ENCODE results near the gene CALML5.

The CALML5 gene

DNA sequence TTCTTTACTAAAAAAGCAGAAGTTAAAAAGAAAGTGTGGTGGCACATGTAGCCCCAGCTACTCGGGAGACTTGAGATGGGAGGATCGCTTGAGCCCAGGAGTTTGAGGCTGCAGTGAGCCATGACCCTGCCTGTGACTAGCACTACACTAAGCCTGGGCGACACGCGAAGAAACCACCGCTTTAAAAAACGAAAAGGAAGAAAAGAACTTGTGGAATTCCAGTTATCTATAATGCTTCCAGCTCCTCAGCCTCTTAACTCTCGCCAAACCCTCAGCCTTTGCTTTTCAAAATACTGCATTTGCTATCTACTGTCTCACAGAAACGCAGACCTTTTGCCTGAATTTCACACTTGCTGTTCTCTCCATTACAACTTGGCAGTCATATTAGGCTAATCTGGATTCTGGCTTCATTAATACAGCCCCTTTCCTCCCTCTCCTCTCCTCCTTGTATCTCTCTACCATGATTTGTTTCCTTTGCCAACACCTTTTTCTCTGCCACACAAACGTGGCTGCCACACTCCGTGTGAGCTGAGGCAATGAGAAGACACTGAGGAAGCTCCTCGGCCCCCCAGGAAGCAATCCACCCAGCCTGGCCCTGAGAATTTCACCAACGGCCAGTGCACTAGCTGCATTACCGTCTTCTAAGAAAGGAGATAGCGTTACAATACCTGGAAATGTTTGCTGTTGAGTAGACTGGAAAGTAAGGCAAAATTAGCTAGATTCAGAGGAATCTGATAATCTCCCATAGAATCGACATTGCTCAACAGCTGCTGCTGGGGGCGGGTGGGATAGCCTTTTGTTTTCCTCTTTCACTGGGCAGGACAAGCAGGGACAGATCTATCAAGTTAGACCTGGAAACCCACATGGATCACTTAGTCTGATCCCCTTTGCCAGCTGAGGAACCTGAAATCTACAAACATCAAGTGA, 37.2 kb downstream of the CALML5 start:
- no peak for DNase-seq (ENCODE audit: low spot score)

DNA sequence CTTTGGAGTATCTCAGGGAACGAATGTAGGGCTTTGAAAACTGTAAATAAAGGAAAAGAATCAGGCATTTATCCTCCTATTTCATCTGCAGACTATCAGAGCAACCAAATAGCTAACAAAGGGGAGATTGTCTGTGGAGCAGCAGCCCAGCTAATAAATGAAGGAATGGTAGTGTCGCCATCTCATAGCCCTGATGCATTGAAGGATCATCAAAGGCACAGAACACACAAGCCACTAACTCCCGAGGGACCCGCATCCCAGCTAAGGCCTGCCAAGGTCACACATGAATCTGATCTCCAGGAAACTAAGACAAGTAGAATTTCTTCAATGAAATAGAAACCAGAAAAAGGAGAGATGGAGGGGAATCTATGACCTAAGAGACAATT, 38.2 kb downstream of the CALML5 start:
- no peak for DNase-seq (ENCODE audit: low spot score)

DNA sequence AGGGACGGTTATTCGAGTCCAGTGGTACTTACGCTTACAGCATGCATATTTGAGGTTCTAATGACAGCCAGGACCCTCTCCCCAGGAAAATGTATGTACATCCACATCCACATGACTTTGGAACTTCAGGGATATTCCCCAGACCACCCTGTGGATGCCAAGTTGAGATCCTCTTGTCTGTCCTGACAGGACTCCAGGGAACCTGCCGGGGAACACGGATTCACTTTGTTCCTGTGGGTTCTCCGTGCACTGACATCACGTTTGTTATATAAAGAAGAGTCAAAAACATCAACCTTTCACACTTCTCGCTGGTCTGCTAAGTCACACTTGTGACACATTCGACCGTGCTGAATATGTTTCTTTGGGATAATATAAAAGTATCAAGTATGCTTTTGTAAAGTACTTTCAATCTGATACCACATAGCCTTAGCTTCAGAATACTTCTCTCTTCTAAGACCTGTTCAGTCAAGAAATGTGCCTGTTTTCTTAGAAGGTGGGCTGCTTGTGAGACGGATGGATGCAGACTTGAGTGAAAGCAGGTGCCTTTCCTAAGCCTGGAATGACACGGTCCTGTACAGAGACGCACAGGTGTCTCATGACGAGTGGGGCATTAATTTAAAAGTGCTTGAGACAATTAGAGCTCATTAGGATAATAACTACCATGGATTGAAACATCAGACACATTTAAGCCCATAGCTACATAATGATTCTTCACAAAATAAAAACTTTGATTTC, 38.7 kb downstream of the CALML5 start:
- DNase-seq (ENCODE audit: low spot score), result no peak

DNA sequence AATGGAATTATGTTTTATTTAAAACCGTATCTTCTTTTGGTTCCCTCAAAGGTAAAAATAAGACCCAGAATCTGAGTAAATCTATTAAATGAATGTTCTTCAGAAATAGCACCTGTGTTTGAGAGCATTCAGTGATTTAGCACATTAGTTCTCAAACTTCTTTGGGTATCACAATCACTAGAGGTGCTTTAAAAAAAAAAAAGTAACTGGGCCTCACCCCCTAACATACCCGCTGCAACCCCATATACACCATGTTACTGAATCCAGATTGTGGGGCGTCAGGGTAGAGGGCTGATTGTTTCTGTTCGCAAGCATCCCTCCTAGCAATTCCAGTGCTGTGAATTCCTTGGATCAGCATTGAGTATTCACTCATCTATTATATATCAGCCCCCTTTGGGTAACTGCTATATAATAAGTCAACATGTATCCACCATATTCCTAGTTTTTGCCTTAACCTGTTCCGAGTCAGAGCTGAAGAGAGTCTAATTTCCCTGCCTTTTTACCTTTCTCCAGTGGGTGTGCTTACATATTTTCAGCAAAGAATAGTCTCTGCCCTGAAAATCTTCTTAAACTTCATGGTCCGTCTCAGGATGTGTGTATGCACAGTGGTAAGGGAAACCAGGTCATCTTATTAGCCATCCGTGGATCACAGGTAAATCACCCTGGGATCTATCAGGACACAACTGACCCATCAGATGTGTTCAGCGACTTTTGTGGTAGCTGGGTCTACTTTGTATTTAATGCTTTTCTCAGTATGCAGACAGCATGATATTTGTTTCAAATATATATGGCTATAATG, 40.2 kb downstream of the CALML5 start:
- no peak for DNase-seq (ENCODE audit: low spot score)

DNA sequence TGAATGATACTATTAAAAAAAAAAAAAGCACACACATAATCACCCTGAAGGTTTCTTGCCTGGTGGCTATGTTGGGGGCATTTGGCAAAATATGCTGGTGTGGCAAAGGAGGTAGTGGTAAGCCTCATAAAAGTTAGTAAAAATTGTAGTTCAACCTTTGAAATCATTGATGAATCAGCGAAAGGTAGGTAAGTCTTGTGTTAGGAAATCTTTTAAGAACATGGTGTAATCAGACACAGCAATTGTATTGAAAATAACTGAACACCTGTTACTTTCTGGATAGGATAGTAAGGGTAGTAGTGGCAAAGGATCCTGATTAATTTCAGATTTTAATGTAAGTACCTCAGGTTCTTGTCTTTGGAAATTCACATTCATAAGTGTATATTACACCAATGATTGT, 40.9 kb downstream of the CALML5 start:
- no peak for DNase-seq (ENCODE audit: low spot score)

DNA sequence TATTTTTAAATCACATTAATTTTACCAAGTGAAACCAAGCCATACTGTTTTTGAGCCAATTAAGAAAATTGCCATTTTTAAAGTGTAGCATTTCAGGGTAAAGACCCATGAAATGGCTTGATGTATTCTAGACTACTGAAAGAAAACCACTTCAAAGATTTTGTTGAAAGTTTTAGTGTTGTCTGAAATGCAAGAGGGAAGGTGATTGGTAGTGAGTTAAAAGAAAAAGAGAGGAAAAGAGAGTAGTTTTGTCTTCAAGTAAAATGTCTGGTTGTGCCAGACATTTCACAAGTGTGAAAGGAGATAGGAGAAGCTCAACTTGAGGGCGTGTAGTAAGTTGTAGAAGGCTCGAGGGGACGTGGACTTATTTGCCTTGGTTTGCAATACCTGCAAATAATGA, 41.6 kb downstream of the CALML5 start:
- no peak for DNase-seq (ENCODE audit: low spot score)

DNA sequence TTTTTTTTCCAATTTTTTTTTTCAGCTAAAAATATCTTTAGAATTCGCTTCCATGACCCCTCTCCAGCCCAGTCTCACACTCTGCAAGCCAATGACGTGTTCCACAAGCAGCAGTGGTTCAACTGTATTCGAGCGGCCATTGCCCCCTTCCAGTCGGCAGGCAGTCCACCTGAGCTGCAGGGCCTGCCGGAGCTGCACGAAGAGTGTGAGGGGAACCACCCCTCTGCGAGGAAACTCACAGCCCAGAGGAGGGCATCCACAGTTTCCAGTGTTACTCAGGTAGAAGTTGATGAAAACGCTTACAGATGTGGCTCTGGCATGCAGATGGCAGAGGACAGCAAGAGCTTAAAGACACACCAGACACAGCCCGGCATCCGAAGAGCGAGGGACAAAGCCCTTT, 42.8 kb downstream of the CALML5 start:
- no peak for DNase-seq (ENCODE audit: low spot score)

DNA sequence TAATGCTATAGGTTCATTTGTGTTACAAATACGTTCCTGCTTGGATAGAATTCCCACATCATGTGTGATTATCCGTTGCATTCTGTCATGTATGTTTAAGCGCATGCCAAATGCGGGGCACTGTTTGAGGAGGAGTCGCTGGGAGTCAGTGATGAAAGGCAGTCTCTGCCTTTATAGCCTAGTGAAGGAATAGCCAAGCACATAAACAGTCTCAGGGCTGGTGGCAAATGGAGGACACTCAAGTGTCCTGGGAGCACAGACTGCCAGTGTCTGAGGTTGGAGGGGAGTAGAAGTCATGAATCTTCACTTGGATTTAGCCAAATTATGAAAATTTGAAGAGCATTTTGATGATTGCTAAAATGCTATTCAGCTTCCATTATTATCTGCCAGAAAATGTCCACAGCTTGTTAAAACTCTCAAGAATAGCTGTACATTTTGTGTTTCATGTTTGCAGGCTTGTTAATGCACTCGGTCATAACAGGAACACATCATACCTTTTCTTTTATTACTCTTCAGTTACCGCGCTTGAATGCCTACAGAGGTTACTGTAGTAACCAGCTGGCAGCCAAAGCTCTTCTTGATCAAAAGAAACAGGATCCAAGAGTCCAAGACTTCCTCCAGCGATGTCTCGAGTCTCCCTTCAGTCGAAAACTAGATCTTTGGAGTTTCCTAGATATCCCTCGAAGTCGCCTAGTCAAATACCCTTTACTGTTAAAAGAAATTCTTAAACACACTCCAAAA, 45.5 kb downstream of the CALML5 start:
- DNase-seq (ENCODE audit: low spot score), result no peak

DNA sequence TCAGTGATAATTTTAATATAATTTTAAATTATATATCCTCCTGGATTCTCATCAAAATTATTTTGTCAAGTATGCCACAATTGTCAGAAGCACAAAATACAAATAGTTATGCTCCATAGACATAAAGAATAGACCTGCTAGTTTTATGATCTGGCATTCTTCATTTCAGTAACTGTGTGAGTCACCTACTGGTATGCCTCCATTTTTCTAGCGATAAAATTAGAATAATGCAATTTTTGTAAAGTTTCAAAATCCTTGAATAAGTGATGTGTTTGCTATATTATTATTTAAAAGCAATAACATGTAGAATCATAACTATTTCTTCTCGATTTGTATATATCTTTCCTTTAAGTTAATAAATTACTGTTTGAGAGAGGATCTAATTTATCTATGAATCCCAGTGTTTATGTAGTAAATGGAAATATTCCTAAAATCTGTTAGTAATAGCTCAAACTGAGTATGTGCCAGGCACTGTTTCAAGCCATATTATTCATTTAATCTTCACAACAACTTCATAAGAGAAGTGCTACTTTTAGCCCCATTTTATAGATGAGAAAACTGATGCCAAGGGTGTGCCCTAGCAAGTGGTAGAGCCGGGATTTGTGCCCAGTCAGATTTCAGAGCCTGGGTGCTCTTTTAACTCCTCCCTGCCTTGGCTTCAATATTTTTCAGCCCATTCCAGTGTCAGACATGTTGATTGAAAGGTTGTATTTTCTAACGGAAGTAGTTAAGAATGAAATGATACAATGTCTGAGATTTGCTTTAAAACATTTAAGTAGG, 48.6 kb downstream of the CALML5 start:
- DNase-seq (ENCODE audit: low spot score), result no peak

DNA sequence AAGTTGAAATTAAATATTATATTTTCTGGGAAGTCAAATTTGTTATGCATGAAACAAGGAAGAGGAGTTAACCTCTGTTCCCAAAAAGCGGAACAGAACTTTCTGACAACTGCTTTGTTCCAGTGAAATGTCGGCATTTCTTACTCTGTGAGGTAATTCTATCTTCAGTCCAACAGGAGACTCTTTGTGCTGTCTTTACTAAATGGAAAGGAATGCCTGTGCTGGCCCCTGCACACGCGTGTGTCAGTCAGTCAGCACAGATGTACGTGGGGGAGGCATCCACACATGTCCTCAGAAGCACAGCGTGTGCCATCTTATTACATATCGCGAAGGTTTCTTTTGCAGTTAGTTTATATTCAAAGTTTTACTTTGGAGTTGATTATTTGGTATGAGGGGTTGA, 49.5 kb downstream of the CALML5 start:
- DNase-seq (ENCODE audit: low spot score), result peak; percentile 69

DNA sequence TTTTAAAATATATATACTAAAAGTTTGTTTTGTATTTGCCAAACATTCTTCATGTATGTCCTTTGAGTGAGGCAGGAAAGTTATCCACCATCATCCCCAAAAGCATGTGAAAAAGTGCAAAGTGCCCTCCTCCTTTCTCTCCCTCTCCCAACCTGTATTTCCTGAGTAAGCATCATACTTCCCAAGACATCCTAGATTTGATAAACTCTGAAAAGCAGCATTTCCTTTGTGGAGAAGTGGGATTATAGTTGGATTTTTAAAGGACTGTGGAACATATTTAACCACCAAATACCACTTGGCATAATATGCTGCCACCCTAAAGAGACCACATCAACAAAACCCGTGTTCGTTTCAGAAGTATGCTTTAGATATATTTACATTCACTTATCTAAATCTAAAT, 50.1 kb downstream of the CALML5 start:
- no peak for DNase-seq (ENCODE audit: low spot score)

Measured in AG08396 (cell line).